ENCODE data around the gene RNF26.

- peak in 2 of 3 donors; percentile 13 to 20 for TF ChIP-seq POLR2A (IDR thresholded peaks at IDR 0.05)
- no peak for TF ChIP-seq CTCF (IDR thresholded peaks at IDR 0.05)
Observed at GRCh38 chr11:119363081-119363850, 28.9 kb downstream of the RNF26 start.
